Tongue (tissue), 2 donors: Measurements from ENCODE around the gene SLAIN2. TPM values are rescaled to one million over a fixed set of nuclear protein-coding genes. Genes with fewer than 3 reads are reported as not detected.
"Not testable (repeated sequence)": the region's sequence is repeated elsewhere in the genome, so short reads cannot be mapped to it uniquely, and the experiment has no call there.

Experiments
- DNase-seq: peaks from one replicate; pipeline ENCODE4 v3.0.0-alpha.2; 2015
- total RNA-seq: library from RNA; depleted of rRNA; stranded (reverse); fragments of >200 nt; gene quantifications from one replicate; pipeline ENCODE4 v1.2.3, GENCODE V29; 2014

SLAIN2 gene
- total RNA-seq, 1 donor from 2014 or later, result 106 TPM

- DNase-seq, result peak; percentile 10
Observed at GRCh38 chr4:48445704-48446103, 104.4 kb downstream of the SLAIN2 start.

DNA sequence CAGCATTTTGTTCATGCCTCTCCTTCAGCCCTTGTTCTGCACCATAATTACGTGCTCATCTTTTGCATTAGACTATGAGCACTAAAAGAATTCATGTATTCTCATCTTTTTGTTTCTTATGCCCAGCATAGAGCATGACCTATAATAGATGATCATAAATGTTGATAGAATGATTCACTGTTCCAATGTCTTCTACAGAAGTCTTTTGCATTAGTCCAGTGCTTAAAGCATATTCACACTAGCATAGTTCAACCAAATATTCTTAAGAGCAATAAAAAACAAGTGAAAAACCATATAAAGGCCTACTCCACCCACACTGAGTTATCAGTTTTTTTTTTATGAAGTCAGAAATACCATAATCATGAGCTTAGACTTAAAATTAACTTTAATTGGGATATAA, 105.3 kb downstream of the SLAIN2 start:
- DNase-seq, result no peak

DNA sequence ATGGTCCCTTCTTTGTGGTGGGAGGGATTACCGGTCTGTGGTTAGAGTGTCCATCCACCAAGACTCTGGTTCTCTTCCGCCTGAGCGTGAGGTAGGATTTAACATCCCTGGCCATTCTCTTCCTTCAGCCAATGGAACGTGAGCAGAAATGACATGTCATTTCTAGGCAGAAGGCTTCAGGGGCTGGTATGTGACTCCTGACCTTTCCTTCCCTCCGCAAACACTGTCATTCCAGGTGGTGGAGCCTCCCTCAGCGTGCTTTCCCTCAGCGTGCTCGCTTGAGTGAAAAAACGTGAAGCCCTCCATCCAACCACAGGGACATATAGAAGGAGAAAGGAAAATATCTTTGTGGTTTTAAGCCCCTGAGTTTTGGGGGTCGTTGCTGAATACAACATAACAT, 107.8 kb downstream of the SLAIN2 start:
- DNase-seq, result no peak

- DNase-seq, result no peak
Observed at GRCh38 chr4:48450740-48451139, 109.4 kb downstream of the SLAIN2 start.

DNA sequence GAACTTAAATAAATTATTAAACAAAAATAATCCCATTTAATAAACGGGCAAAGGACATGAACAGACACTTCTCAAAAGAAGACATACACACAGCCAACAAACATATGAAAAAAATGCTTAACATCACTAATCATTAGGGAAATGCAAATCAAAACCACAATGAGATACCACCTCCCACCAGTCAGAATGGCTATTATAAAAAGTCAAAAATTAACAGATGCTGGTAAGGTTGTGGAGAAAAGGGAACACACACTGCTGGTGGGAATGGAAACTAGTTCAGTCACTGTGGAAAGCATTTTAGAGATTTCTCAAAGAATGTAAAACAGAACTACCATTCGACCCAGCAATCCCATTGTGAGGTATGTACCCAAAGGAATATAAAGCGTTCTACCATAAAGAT, 110.3 kb downstream of the SLAIN2 start:
- DNase-seq, result not testable (repeated sequence)

GRCh38 chr4:48454591-48454990, 113.3 kb downstream of the SLAIN2 start:
- DNase-seq, result no peak

- no peak for DNase-seq
Observed at GRCh38 chr4:48461000-48461399, 119.7 kb downstream of the SLAIN2 start.

DNA sequence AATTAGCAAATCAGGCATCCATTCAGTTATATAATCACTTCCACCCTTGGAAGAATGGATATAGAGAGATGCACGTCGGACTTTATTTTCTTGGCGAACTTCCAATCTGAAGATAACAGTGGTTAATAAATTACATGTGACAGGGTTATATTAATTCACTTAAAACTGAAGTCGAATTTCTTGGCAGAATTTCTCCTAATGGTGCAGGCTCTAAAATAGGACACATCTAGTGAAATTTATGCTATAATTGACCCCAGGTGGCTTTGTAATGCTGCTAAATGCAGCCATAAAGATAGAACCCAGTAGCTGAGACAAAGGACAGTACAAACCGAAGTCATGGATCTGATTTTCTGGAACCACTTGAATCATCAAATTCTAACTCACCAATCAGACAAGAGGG, 121.0 kb downstream of the SLAIN2 start:
- DNase-seq, result no peak

- DNase-seq, result no peak
Observed at GRCh38 chr4:48467442-48467841, 126.1 kb downstream of the SLAIN2 start.

DNA sequence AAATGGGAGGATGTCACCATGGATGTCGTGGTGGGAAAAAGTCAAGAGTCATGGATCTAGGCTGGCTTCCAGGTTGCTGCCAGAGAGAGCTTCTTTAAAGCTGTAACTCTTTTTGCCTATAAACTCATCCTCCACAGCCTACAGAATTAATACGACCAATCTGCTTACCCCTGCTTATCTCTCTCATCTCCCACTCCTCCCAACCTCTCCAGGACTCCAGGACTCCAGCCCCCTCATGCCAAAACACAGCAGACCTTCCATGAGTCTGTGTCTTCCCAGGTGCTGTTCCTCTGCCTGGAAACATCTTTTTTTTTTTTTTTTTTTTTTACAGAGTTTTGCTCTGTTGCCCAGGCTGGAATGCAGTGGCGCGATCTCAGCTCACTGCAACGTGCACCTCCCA, 126.6 kb downstream of the SLAIN2 start:
- DNase-seq, result no peak

DNA sequence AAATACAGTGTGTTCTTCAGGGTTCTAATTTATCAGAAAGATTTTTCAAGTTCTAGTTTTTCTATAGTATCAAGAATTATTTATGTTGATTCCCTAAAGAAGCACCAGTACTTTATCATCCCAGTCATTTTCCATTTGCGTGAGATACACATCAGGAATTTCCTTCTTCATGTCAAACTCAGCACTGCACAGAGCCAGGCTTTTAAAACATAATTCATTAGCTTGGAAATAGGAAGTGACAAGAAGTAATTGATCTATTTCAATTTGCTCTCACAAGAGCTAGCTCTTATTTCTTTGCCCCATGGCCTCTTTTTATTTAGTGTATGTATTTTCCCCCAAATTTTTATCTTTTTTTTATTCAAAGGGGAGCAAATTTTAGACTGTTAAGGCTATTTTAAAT, 128.8 kb downstream of the SLAIN2 start:
- DNase-seq, result no peak

DNA sequence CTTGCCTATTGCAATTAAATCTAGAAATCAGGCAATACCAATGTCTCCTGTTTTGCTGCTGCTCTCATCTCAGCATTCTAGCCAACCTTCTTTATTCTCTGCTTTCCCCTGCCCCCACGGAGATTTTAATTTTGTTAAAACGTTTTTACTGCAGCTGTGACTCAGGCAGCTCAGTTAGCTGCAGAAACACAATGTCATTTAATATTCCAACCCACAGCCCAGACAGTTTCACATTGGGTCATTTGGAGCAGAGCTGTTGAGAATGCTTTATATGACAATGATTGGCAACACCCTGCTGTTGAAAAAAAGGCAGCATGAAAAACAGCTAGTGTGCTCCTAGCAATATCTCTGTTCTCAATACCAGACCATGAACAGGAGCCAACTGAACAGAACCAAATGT, 129.2 kb downstream of the SLAIN2 start:
- no peak for DNase-seq

DNA sequence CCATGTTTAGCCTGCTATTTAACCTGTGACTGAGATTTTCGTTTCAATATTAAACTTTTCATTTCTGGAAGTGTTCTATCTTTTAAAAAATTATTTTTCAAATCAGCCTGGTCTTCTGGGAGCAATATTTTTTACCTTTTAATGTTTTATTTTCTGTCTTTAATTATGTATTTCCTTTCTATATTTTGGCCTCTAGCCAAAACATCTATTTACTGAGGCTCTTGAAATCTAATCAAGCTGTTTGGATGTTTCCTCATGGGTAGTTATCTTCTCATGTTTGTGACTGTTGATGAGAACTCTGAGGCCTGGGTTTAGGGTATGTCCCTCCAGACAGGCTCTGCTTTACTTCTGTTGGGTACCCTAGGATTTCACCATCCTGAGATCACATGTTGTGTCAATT, 131.5 kb downstream of the SLAIN2 start:
- DNase-seq, result no peak

GRCh38 chr4:48475770-48476169, 134.4 kb downstream of the SLAIN2 start:
- no peak for DNase-seq

Other genes with a start within 250 kb of the SLAIN2 start
- 0.82 TPM for gene TXK, start 207.3 kb upstream of the SLAIN2 start, total RNA-seq
- 3.2 TPM for gene TEC, start 71.7 kb upstream of the SLAIN2 start, total RNA-seq
- gene SLC10A4, start 141.8 kb downstream of the SLAIN2 start, total RNA-seq, result 1.8 TPM
- gene ZAR1, start 148.7 kb downstream of the SLAIN2 start, total RNA-seq, result not detected